GM12878 (cell line): ENCODE results near the gene WAS. TPM values are rescaled to one million over a fixed set of nuclear protein-coding genes. Genes with fewer than 3 reads are reported as not detected.

Source experiments
- ATAC-seq: fragments of 200-7000 bp; cut with Tn5 transposase; 3 replicates; pipeline ENCODE4 v1.9.1; 2020; ENCODE audit warnings: mild to moderate bottlenecking, moderate library complexity
- BruUV-seq: library from RNA; stranded (reverse); fragments of 400-500 nt; replicated peaks from 2 replicates; lab custom pipeline; 2021; lab: Mats Ljungman, UMichigan
- CTCF ChIA-PET: fragments of 300-600 bp; sonication (Branson Sonifier 250); formaldehyde crosslinking; extraction: SDS; loops from one replicate; lab custom pipeline; 2021; ENCODE audit warnings: inconsistent platforms; lab: Yijun Ruan, JAX
- POLR2A ChIA-PET: fragments of 350-600 bp; formaldehyde crosslinking; extraction: SDS; loops from one replicate; lab custom pipeline; 2021; ENCODE audit warnings: inconsistent platforms; lab: Charles Lee
- RAD21 ChIA-PET: fragments of 300-600 bp; sonication (Branson Sonifier 250); formaldehyde crosslinking; loops from one replicate; lab custom pipeline; 2023; ENCODE audit warnings: antibody characterized with exemption; ENCODE audit not compliant: unreplicated experiment; lab: Charles Lee
- SMC1A ChIA-PET: fragments of 300-600 bp; sonication (Branson Sonifier 250); formaldehyde crosslinking; loops from one replicate; lab custom pipeline; 2023; ENCODE audit not compliant: unreplicated experiment, uncharacterized antibody; lab: Charles Lee
- DNase-seq: peaks from one replicate; pipeline ENCODE4 v3.0.0-alpha.2; 2011; ENCODE audit warnings: low read depth, low spot score
- FAIRE-seq: peaks from 3 replicates; lab custom pipeline; 2011; peaks lifted over from hg19 to GRCh38; lab: Jason Lieb, UNC
- H2AFZ ChIP-seq: 2 replicates; pipeline ENCODE4 v1.6.0; 2011; ENCODE audit warnings: low read depth, low read length, control low read depth; ENCODE audit not compliant: control insufficient read depth
- H3K27ac ChIP-seq: 2 replicates; pipeline ENCODE4 v1.5.1; 2011; ENCODE audit warnings: control low read depth; ENCODE audit not compliant: control insufficient read depth, insufficient read depth
- H3K27me3 ChIP-seq, 2 experiments: replicated peaks in 1 of 2; 2 replicates each; pipeline versions ENCODE4 v1.6.0 to v1.6.1; 2011; ENCODE audit warnings: low read length in 1 of 2; ENCODE audit not compliant: control insufficient read depth in 2 of 2, insufficient read depth in 2 of 2
- H3K36me3 ChIP-seq, 2 experiments: 2 replicates each; pipeline ENCODE4 v1.5.1; 2011; ENCODE audit warnings: low read length in 1 of 2; ENCODE audit not compliant: control insufficient read depth in 2 of 2, insufficient read depth in 2 of 2
- H3K4me1 ChIP-seq: 2 replicates; pipeline ENCODE4 v1.6.1; 2011; ENCODE audit warnings: mild to moderate bottlenecking, low read length, moderate library complexity, mixed read lengths; ENCODE audit not compliant: control insufficient read depth, insufficient read depth
- H3K4me2 ChIP-seq: 2 replicates; pipeline ENCODE4 v1.6.0; 2011; ENCODE audit warnings: control low read depth; ENCODE audit not compliant: control insufficient read depth, insufficient read depth
- H3K4me3 ChIP-seq: fragments of 200-600 bp; sonication (generic); 2 replicates; pipeline ENCODE4 v1.5.1; 2016
- H3K79me2 ChIP-seq: 2 replicates; pipeline ENCODE4 v1.6.0; 2011; ENCODE audit warnings: low read length; ENCODE audit not compliant: control insufficient read depth, insufficient read depth
- H3K9ac ChIP-seq: 2 replicates; pipeline ENCODE4 v1.8.0; 2011; ENCODE audit warnings: low read length, control low read depth, mixed read lengths; ENCODE audit not compliant: control insufficient read depth, insufficient read depth
- H3K9me3 ChIP-seq: replicated peaks from 3 replicates; pipeline ENCODE4 v1.5.1; 2011; ENCODE audit warnings: mild to moderate bottlenecking, low read length; ENCODE audit not compliant: control insufficient read depth, insufficient read depth
- H4K20me1 ChIP-seq: 2 replicates; pipeline ENCODE4 v1.6.0; 2011; ENCODE audit not compliant: control insufficient read depth, insufficient read depth
- CTCF ChIP-seq, 3 experiments: IDR thresholded peaks in 2 of 3; conservative IDR thresholded peaks in 1 of 3; 2 replicates each; pipeline ENCODE4 v1.5.1; 2011; ENCODE audit warnings: low read depth in 3 of 3, low read length in 3 of 3, mild to moderate bottlenecking in 3 of 3, control low read depth in 2 of 3, moderate library complexity in 2 of 3, inconsistent platforms in 1 of 3, mixed read lengths in 1 of 3; ENCODE audit not compliant: control insufficient read depth in 2 of 3, insufficient read depth in 1 of 3; ENCODE audit errors: extremely low read depth in 1 of 3
- FOXK2 ChIP-seq: fragments of 450-650 bp; IDR thresholded peaks from 2 replicates; pipeline ENCODE4 v1.6.1; 2017; ENCODE audit warnings: mild to moderate bottlenecking, moderate library complexity
- IKZF1 ChIP-seq: fragments of 450-650 bp; conservative IDR thresholded peaks from 2 replicates; pipeline ENCODE4 v1.6.1; 2017; ENCODE audit warnings: antibody characterized with exemption, mild to moderate bottlenecking
- IRF5 ChIP-seq: fragments of 450-650 bp; IDR thresholded peaks from 2 replicates; pipeline ENCODE4 v1.6.1; 2017; ENCODE audit warnings: borderline replicate concordance
- JUND ChIP-seq: IDR thresholded peaks from 2 replicates; pipeline ENCODE4 v1.6.1; 2012; ENCODE audit warnings: low read depth, mild to moderate bottlenecking, low read length, improper control_type of control experiment, moderate library complexity
- RB1 ChIP-seq: fragments of 450-650 bp; formaldehyde crosslinking; IDR thresholded peaks from 2 replicates; pipeline ENCODE4 v1.6.1; 2017; ENCODE audit warnings: mild to moderate bottlenecking, borderline replicate concordance
- SIX5 ChIP-seq: IDR thresholded peaks from 2 replicates; pipeline ENCODE4 v1.6.1; 2011; ENCODE audit warnings: mild to moderate bottlenecking, low read depth, low read length, moderate library complexity; ENCODE audit not compliant: severe bottlenecking
- SREBF2 ChIP-seq: IDR thresholded peaks from 2 replicates; pipeline ENCODE4 v1.6.1; 2012; ENCODE audit warnings: mild to moderate bottlenecking, low read length
- WGBS: methylation state at CpG from one replicate; pipeline ENCODE4 v1.1.6; 2016; ENCODE audit warnings: low lambda C conversion rate; ENCODE audit not compliant: insufficient replicate concordance, insufficient coverage; ENCODE audit errors: missing lambda C conversion rate; 5-methylcytosine and 5-hydroxymethylcytosine counted together
- in situ Hi-C: fragments of 300-500 bp; cut with MboI; formaldehyde crosslinking; loops from 9 replicates; pipeline ENCODE4 v1.14.3; 2018; ENCODE audit warnings: mixed read lengths
- intact Hi-C: fragments of 100-400 bp; cut with micrococcal nuclease; formaldehyde crosslinking; loops from one replicate; pipeline ENCODE4 v1.14.2; 2022; ENCODE audit not compliant: unreplicated experiment
- polyA plus RNA-seq, 11 experiments: library from polyadenylated mRNA; depleted of rRNA in 4 of 11; unstranded in 6 of 11; stranded (reverse) in 5 of 11; fragments of >200 nt; fragmentation: Nextera tagmentation in 4 of 11; fragmentation: Illumina TruSeq in 1 of 11; extraction: Ambion mirVana in 4 of 11; extraction: Trizol in 1 of 11; gene quantifications; 1 replicate in 1 of 11; 2 replicates in 10 of 11; pipeline versions ENCODE4 v1.2.1 to v1.2.3, GENCODE V29; 2011 to 2016; ENCODE audit warnings: inconsistent platforms in 2 of 11, missing spikeins in 2 of 11, low read depth in 1 of 11
- total RNA-seq, 4 experiments: library from RNA; depleted of rRNA in 3 of 4; stranded (reverse); fragments of >200 nt in 3 of 4; fragmentation: Illumina TruSeq in 1 of 4; extraction: Trizol in 1 of 4; gene quantifications; 2 replicates each; pipeline versions ENCODE4 v1.2.1 to v1.2.3, GENCODE V29; 2013 to 2021

The WAS gene
- total and polyA plus RNA-seq, 10 of the 15 experiments (the other 5 are each of a cell fraction or from before 2014, with no cell fraction given) = 1.6 to 84.7 (median 23.0) TPM

GRCh38 chrX:48685416-48685815 is 1.8 kb downstream of the WAS start:
- no peak overlapping the region for H3K27ac ChIP-seq
- DNase-seq (no peak), ATAC-seq (no peak), FAIRE-seq (no peak)
- no peaks in the 10 kb centered on the region for H3K27me3 ChIP-seq
- ChIA-PET CTCF (interaction anchor here (2.0 kb wide), 1 partner anchor 37 kb away, joined by 5 read pairs; no protein-coding TSS in a partner anchor), POLR2A (interaction anchor here (0.5 kb wide), 1 partner anchor 1453 kb away, joined by 4 read pairs; the partner anchor contains the start of gene USP11), SMC1A (interaction anchor here (1.3 to 1.5 kb wide), 2 partner anchors 11 to 37 kb away, joined by 3 read pairs; partner anchors contain the start of gene SUV39H1), RAD21 (interaction anchor here (1.2 kb wide), 1 partner anchor 273 kb away, joined by 3 read pairs; no protein-coding TSS in a partner anchor)
- 0 out of 2 replicates have a peak, but pooled peaks cover 2% of the 10 kb centered on the region for H3K4me1 ChIP-seq
- no peaks in the 10 kb centered on the region; a peak in 1 of 4 replicates for H3K36me3 ChIP-seq
- no peaks in the 10 kb centered on the region for H4K20me1 ChIP-seq
- H3K79me2 ChIP-seq = peaks cover 26% of the 10 kb centered on the region
- intact Hi-C loops = no loop called here
- H2AFZ ChIP-seq = no peak overlapping the region
- BruUV-seq = no TSS peak
- peak overlapping the region; percentile 52 for H3K4me2 ChIP-seq
- peak overlapping the region; percentile 79; the same call in 1 of the 2 replicates for H3K4me3 ChIP-seq
- WGBS = 69% methylated on average over 11 of the region's 12 CpGs
- TF ChIP-seq IKZF1 = no peak
- TF ChIP-seq IRF5 = no peak
- no peak for TF ChIP-seq SIX5
- TF ChIP-seq SREBF2 = no peak
- no peak for TF ChIP-seq FOXK2
- no peak for TF ChIP-seq CTCF (IDR thresholded peaks at IDR 0.05 in 2 of 3, conservative IDR thresholded peaks at IDR 0.05 in 1 of 3; ENCODE audit: control insufficient read depth in 2 of 3, extremely low read depth in 1 of 3, insufficient read depth in 1 of 3, low read depth in 3 of 3, low read length in 3 of 3)
- no peak for TF ChIP-seq JUND
- TF ChIP-seq RB1 = no peak
- H3K9ac ChIP-seq = no peak overlapping the region
- no peaks in the 10 kb centered on the region for H3K9me3 ChIP-seq
- in situ Hi-C loops = no loop called here
